Heart left ventricle (tissue), 13 donors: ENCODE measurements around the gene ARHGAP23.

Source experiments
- POLR2A ChIP-seq, 2 donors: fragments of 450-650 bp; IDR thresholded peaks; one replicate each; pipeline ENCODE4 v1.6.1; 2017; ENCODE audit warnings: antibody characterized with exemption in 2 of 2, mild to moderate bottlenecking in 2 of 2, moderate library complexity in 2 of 2
- TF ChIP-seq, protein P1 (sequence below), 12 donors: fragments of 200-600 bp; sonication (generic) in 4 of 12; IDR thresholded peaks; one replicate each; pipeline versions ENCODE4 v1.5.0 to v1.8.0; 2018 to 2022; ENCODE audit warnings: antibody characterized with exemption in 12 of 12, mild to moderate bottlenecking in 5 of 12
- donor health status: ischemic (EF 13 %, LVEDD 7.1; RV severe dilation, severe dysfunction).
- donor health status: DM: no; HTN: yes; CAD: no.
- donor health status: DM: no; HTN: no; CAD: no.
- donor health status: ischemic (EF 25% LVEDD 6.9; RV normal size, moderate dysfunction).
- donor health status: ischemic (EF 25% LVEDD 5.7; RV mildly dilated, moderate dysfunction).
- donor health status: ischemic (EF 35%, LVEDD 5.7; RV mildly dilated, moderate dysfunction).
- donor health status: nonischemic (EF 11% LVEDD 7.7; RV severe dilation, severe dysfunction).
- donor health status: DM: yes; HTN: yes; CAD: no.
- donor health status: PGD.
- donor health status: ischemic (EF 29% LVEDD 5.4; RV normal size, mild dysfunction).
- donor health status: nonischemic (EF 23%, LVEDD 6.1; RV moderate dilation, normal function).

DNA sequence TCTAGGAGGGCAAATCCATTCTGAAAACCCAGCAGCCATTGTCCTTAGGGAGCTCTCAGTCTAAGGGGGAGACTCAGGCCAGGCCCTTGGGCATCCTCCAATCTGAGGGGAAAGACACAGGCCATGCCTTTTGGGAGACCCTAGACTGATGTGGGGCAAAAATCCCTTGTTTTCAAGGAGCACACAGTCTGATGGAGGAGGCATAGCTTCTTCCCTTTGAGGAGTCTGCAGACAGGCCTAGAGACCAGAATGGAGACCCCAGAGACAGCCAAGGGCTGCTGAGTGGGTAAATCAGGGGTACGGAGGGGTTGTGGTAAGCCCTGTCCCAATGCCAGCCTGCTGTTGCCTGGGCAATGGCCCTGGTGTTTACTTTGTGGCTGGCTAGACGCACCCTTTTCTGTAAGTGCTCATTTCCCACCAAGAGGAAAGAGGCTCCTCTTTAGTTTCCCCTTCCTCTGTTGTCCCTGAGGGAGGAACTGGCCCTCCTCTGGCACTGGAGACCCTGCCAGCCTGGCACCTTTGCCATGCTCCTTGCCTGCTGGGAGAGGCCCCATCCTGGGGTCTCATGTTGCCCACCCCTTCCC is 19.3 kb downstream of the ARHGAP23 start:
- no peak for TF ChIP-seq POLR2A (IDR thresholded peaks at IDR 0.05)
- TF ChIP-seq, protein P1, sequence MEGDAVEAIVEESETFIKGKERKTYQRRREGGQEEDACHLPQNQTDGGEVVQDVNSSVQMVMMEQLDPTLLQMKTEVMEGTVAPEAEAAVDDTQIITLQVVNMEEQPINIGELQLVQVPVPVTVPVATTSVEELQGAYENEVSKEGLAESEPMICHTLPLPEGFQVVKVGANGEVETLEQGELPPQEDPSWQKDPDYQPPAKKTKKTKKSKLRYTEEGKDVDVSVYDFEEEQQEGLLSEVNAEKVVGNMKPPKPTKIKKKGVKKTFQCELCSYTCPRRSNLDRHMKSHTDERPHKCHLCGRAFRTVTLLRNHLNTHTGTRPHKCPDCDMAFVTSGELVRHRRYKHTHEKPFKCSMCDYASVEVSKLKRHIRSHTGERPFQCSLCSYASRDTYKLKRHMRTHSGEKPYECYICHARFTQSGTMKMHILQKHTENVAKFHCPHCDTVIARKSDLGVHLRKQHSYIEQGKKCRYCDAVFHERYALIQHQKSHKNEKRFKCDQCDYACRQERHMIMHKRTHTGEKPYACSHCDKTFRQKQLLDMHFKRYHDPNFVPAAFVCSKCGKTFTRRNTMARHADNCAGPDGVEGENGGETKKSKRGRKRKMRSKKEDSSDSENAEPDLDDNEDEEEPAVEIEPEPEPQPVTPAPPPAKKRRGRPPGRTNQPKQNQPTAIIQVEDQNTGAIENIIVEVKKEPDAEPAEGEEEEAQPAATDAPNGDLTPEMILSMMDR (IDR thresholded peaks at IDR 0.05), result no peak
